ENCODE data around the gene CDH13. TPM values are rescaled to one million over a fixed set of nuclear protein-coding genes. Genes with fewer than 3 reads are reported as not detected.

Gene CDH13
- total RNA-seq, 1 donor from 2014 or later = 14.3 TPM

DNA sequence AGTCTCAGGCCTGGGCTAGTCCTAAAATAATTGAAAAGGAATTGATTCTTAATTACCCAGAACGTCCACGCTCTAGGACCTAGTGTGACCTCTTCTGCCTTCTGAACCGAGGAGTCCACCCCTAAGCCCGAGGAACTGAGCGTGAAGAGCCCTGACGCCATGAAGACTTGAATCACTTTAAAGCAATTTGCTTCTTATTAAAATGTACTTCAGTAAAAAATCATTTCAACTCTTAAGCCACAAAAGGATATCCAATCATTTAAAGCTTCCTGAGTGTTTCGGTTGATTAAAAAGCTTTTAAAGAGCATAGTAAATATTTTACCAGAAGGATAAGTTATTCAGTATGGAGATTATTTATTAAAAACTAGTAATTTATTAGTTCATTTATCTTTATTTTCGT is 1192.6 kb downstream of the CDH13 start:
- TF ChIP-seq, protein P1, sequence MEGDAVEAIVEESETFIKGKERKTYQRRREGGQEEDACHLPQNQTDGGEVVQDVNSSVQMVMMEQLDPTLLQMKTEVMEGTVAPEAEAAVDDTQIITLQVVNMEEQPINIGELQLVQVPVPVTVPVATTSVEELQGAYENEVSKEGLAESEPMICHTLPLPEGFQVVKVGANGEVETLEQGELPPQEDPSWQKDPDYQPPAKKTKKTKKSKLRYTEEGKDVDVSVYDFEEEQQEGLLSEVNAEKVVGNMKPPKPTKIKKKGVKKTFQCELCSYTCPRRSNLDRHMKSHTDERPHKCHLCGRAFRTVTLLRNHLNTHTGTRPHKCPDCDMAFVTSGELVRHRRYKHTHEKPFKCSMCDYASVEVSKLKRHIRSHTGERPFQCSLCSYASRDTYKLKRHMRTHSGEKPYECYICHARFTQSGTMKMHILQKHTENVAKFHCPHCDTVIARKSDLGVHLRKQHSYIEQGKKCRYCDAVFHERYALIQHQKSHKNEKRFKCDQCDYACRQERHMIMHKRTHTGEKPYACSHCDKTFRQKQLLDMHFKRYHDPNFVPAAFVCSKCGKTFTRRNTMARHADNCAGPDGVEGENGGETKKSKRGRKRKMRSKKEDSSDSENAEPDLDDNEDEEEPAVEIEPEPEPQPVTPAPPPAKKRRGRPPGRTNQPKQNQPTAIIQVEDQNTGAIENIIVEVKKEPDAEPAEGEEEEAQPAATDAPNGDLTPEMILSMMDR (IDR thresholded peaks at IDR 0.05) = no peak
- DNase-seq (no peak), ATAC-seq (no peak)
- peaks cover 6% of the 10 kb centered on the region for H3K4me1 ChIP-seq
- intact Hi-C loops (cut with DNase I) = no loop called here
- no peaks in the 10 kb centered on the region for H3K36me3 ChIP-seq
- no peak overlapping the region for H3K4me3 ChIP-seq
- no peaks in the 10 kb centered on the region for H3K9me3 ChIP-seq
- H3K27ac ChIP-seq = no peak overlapping the region
- no peaks in the 10 kb centered on the region for H3K27me3 ChIP-seq (ENCODE audit: low read depth)

DNA sequence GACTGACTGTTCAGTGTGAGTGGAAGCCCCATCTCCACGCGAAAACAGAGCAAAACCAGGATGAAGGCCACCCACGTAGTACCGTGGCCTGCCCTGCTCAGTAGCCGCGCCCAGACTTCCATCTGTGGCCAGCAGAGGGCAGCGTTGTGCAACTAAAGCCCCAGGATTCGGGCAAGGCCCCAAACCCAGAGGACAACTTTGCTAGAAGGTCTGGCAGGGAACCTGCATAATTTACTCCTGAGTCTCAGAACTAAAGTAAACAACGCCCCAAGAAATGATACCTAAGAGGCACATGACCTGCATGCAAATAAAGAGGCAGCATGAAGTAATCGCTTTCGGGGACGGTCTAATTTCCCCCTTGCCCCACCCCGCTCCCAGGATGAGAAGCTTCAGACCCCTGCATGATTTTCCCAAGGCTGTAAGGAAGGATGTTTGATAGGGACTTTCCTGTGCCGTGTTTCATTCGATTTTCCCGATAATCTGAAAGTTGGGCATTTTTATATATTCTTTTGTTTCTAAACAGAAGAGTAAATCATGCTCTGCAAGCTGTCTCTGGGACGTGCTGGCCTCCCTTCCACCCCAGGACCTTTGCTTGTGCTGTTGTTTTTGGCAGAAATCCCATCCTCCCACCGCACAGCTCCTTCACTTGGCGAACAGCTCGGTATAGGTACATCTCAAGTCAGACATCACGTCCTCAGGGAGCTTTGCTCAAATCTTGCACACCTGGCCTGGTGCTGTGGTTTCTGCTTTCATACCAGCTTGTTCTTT is 1199.6 kb downstream of the CDH13 start:
- DNase-seq = peak; percentile 90
- H3K27me3 ChIP-seq (ENCODE audit: low read depth) = no peaks in the 10 kb centered on the region
- H3K27ac ChIP-seq = no peak overlapping the region
- H3K4me3 ChIP-seq = no peak overlapping the region
- H3K36me3 ChIP-seq = no peaks in the 10 kb centered on the region
- peak; percentile 96 for ATAC-seq
- H3K4me1 ChIP-seq = peaks cover 5% of the 10 kb centered on the region
- intact Hi-C loops (cut with DNase I) = no loop called here
- H3K9me3 ChIP-seq = no peaks in the 10 kb centered on the region
- TF ChIP-seq, protein P1 (IDR thresholded peaks at IDR 0.05) = peak; percentile 97

DNA sequence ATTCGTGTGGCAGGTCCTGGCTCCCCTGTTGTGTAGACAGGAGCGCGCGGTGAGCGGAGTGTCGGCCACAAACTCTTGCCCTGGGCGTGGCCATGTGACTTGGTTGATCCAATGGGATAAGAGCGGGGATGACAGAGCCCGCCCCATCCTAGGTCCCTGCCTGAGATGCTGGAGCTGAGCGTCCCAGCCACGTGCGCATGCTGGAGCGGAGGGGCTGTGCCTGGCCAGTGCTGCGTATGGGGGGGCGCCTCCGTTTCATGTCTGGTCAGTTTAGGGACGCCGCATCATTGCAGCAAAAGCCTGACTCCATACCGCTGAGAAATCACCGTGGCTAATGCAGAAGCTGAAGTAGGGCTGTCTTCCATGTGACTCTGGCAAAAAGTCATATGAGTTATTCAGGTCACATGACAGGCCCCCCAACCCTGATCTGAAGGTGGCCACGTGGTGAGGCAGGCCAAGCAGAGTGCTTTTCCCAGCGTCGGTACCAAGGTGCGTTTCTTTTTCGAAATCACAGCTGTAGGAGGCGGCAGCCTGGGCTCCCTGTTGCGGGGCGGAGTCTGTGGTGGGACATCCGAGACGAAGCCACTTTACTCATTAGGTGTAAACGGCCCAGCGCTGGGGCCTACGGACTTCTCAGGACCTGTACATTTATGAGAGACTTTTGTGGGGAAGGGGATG is 1203.5 kb downstream of the CDH13 start:
- H3K9me3 ChIP-seq = no peaks in the 10 kb centered on the region
- ATAC-seq = no peak
- no peak overlapping the region for H3K27ac ChIP-seq
- H3K36me3 ChIP-seq = no peaks in the 10 kb centered on the region
- peaks cover 5% of the 10 kb centered on the region for H3K4me1 ChIP-seq
- intact Hi-C loops (cut with DNase I) = no loop called here
- TF ChIP-seq, protein P1 (IDR thresholded peaks at IDR 0.05) = no peak
- H3K27me3 ChIP-seq (ENCODE audit: low read depth) = no peaks in the 10 kb centered on the region
- no peak overlapping the region for H3K4me3 ChIP-seq
- no peak for DNase-seq

DNA sequence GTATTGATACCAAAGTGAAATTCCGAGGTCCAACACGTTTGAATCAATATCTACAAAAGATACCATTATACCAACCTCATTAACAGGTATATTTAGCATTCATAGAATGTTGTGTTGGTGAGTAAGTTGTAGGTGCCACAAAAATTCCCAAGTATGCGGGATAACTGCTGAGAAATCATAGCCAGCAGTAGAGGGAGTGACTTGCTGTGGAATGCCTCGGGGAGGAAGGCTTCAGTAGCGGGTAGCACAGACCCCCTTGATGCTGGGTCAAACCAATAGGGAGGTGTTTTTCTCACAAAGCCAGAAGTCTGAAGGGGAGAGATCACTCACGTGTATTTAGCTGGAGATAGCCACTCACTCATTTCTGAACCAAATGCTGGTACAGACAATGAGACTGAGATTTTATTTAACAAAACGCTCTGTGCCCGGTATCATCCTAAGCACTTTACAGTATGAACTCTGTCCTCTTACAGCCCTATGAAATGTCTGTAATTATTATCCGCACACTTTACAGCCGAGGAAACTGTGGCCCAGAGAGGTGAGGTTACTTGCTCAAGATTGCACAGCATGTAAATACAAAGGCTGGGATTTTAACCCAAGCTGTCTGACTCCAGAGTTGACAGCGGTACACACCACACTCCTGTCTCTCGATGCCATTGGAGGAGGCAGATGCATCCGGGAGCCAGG is 1204.1 kb downstream of the CDH13 start:
- no peaks in the 10 kb centered on the region for H3K36me3 ChIP-seq
- no peaks in the 10 kb centered on the region for H3K9me3 ChIP-seq
- no peak overlapping the region for H3K27ac ChIP-seq
- no peak overlapping the region for H3K4me3 ChIP-seq
- no peak for ATAC-seq
- H3K4me1 ChIP-seq = peaks cover 8% of the 10 kb centered on the region
- intact Hi-C loops (cut with DNase I) = no loop called here
- no peak for DNase-seq
- TF ChIP-seq, protein P1 (IDR thresholded peaks at IDR 0.05) = no peak
- H3K27me3 ChIP-seq (ENCODE audit: low read depth) = no peaks in the 10 kb centered on the region

DNA sequence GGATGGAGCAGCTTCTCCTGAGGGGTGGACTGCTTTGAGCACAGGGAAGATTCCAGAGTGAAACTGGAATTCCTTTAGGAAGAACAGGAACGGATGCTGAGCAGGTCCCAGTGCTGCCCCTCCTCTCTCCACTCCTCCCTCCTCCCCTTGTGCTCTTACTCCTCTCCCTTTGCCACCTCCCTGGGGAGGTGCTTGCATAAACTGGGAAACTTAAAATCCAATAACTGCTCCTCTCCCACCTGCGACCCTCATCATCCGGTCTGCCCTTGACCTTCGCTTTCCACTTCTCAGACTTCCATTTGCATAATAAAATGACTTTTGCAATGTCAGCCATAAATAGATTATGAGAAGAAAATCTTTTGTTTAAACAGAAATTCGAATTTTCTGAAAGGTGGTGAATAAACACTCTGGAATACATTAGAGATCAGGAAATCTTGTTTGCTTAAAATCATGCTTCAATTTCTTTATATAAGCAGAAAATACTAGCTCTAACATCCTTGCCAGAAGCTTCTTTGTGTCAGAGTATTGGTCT is 1204.8 kb downstream of the CDH13 start:
- H3K4me1 ChIP-seq = peaks cover 9% of the 10 kb centered on the region
- ATAC-seq = no peak
- no peak for DNase-seq
- intact Hi-C loops (cut with DNase I) = no loop called here
- no peaks in the 10 kb centered on the region for H3K9me3 ChIP-seq
- no peak overlapping the region for H3K27ac ChIP-seq
- TF ChIP-seq, protein P1 (IDR thresholded peaks at IDR 0.05) = no peak
- H3K36me3 ChIP-seq = no peaks in the 10 kb centered on the region
- no peak overlapping the region for H3K4me3 ChIP-seq
- no peaks in the 10 kb centered on the region for H3K27me3 ChIP-seq (ENCODE audit: low read depth)
